Measurements from ENCODE around the gene GAS6.

The GAS6 gene

GRCh38 chr13:113887700-113888201, 23.9 kb upstream of the GAS6 start:
- peak; percentile 91 for DNase-seq (ENCODE audit: low read depth)

- DNase-seq (ENCODE audit: low read depth), result no peak
Measured at GRCh38 chr13:113886561-113887112, 22.8 kb upstream of the GAS6 start.

- DNase-seq (ENCODE audit: low read depth), result no peak
Measured at GRCh38 chr13:113884821-113885220, 20.9 kb upstream of the GAS6 start.

GRCh38 chr13:113883921-113884804, 20.3 kb upstream of the GAS6 start:
- no peak for DNase-seq (ENCODE audit: low read depth)

GRCh38 chr13:113883314-113883811, 19.5 kb upstream of the GAS6 start:
- DNase-seq (ENCODE audit: low read depth), result no peak

GRCh38 chr13:113882716-113883115, 18.8 kb upstream of the GAS6 start:
- DNase-seq (ENCODE audit: low read depth), result no peak

GRCh38 chr13:113882267-113882630, 18.4 kb upstream of the GAS6 start:
- no peak for DNase-seq (ENCODE audit: low read depth)

- no peak for DNase-seq (ENCODE audit: low read depth)
Measured at GRCh38 chr13:113881614-113882266, 17.9 kb upstream of the GAS6 start.

GRCh38 chr13:113880651-113881611, 17.1 kb upstream of the GAS6 start:
- no peak for DNase-seq (ENCODE audit: low read depth)

GRCh38 chr13:113879494-113880360, 15.9 kb upstream of the GAS6 start:
- no peak for DNase-seq (ENCODE audit: low read depth)

GRCh38 chr13:113879017-113879416, 15.1 kb upstream of the GAS6 start:
- no peak for DNase-seq (ENCODE audit: low read depth)

GRCh38 chr13:113877149-113877990, 13.5 kb upstream of the GAS6 start:
- DNase-seq (ENCODE audit: low read depth), result no peak

GRCh38 chr13:113876346-113877148, 12.7 kb upstream of the GAS6 start:
- no peak for DNase-seq (ENCODE audit: low read depth)

GRCh38 chr13:113875837-113876281, 12.0 kb upstream of the GAS6 start:
- DNase-seq (ENCODE audit: low read depth), result no peak

GRCh38 chr13:113875429-113875815, 11.5 kb upstream of the GAS6 start:
- DNase-seq (ENCODE audit: low read depth), result no peak

- no peak for DNase-seq (ENCODE audit: low read depth)
Measured at GRCh38 chr13:113874579-113875428, 10.9 kb upstream of the GAS6 start.

- no peak for DNase-seq (ENCODE audit: low read depth)
Measured at GRCh38 chr13:113874177-113874576, 10.3 kb upstream of the GAS6 start.

- DNase-seq (ENCODE audit: low read depth), result no peak
Measured at GRCh38 chr13:113869263-113869662, 5.4 kb upstream of the GAS6 start.

Measured in GM04503 (cell line).